Measurements from ENCODE around the gene REEP1.

- TF ChIP-seq REST (IDR thresholded peaks at IDR 0.05; ENCODE audit: insufficient read depth in 1 of 2, low read depth in 2 of 2, low read length in 2 of 2) (no peak), POLR2AphosphoS5 (IDR thresholded peaks at IDR 0.05; ENCODE audit: low read depth, low read length) (no peak)
These were observed 45.3 kb upstream of the REEP1 start for GRCh38 chr2:86382698-86383097.

Measured in PFSK-1 (cell line).